ENCODE results near the gene ZNF775. TPM values are rescaled to one million over a fixed set of nuclear protein-coding genes. Genes with fewer than 3 reads are reported as not detected.

ZNF775 gene
- total RNA-seq, 1 experiment from 2014 or later: 8.6 TPM

GRCh38 chr7:150444674-150445365, 65.7 kb downstream of the ZNF775 start:
- in situ Hi-C loops (cut with HindIII; ENCODE audit: low pct_unique_long_range_greater_than_20kb, low sequenced_read_pairs): no loop called here
- no peak for DNase-seq (ENCODE audit: low read depth)

- DNase-seq (ENCODE audit: low read depth): no peak
- in situ Hi-C loops (cut with HindIII; ENCODE audit: low pct_unique_long_range_greater_than_20kb, low sequenced_read_pairs): no loop called here
Observed at GRCh38 chr7:150446288-150446938, 67.3 kb downstream of the ZNF775 start.

Other genes with a start within 250 kb of the ZNF775 start
- gene LRRC61, start 56.0 kb upstream of the ZNF775 start, total RNA-seq (2014; rRNA removed; shearing (Covaris generic); ENCODE audit: low replicate concordance): 53.9 and 54.9 TPM in 2 replicates
- gene ACTR3C, start 55.8 kb upstream of the ZNF775 start, total RNA-seq (2014; rRNA removed; shearing (Covaris generic); ENCODE audit: low replicate concordance): 3.7 and 23.0 TPM in 2 replicates
- 2.7 and 10.6 TPM in 2 replicates for gene RARRES2, start 37.7 kb upstream of the ZNF775 start, total RNA-seq (2014; rRNA removed; shearing (Covaris generic); ENCODE audit: low replicate concordance)
- 86.1 and 89.8 TPM in 2 replicates for gene REPIN1, start 10.5 kb upstream of the ZNF775 start, total RNA-seq (2014; rRNA removed; shearing (Covaris generic); ENCODE audit: low replicate concordance)
- not detected in 2 replicates for gene GIMAP8, start 71.3 kb downstream of the ZNF775 start, total RNA-seq (2014; rRNA removed; shearing (Covaris generic); ENCODE audit: low replicate concordance)
- gene GIMAP7, start 135.5 kb downstream of the ZNF775 start, total RNA-seq (2014; rRNA removed; shearing (Covaris generic); ENCODE audit: low replicate concordance): not detected in 2 replicates
- not detected in 2 replicates for gene GIMAP4, start 188.1 kb downstream of the ZNF775 start, total RNA-seq (2014; rRNA removed; shearing (Covaris generic); ENCODE audit: low replicate concordance)

Measured in Caki2 (cell line).